IMR-90 (cell line): ENCODE data around the gene ANKS3. TPM values are rescaled to one million over a fixed set of nuclear protein-coding genes. Genes with fewer than 3 reads are reported as not detected.

Experiments
- ATAC-seq: fragments of 200-7000 bp; cut with Tn5 transposase; 2 replicates; pipeline ENCODE4 v1.9.1; 2020; ENCODE audit warnings: low read depth, mild to moderate bottlenecking, moderate library complexity
- BruUV-seq: library from RNA; stranded (reverse); fragments of 400-500 nt; replicated peaks from 2 replicates; lab custom pipeline; 2021; lab: Mats Ljungman, UMichigan
- CTCF ChIA-PET: fragments of 300-600 bp; formaldehyde crosslinking; extraction: SDS; loops from one replicate; lab custom pipeline; 2021; ENCODE audit warnings: antibody characterized with exemption; lab: Yijun Ruan, JAX
- POLR2A ChIA-PET: fragments of 300-600 bp; sonication (Branson Sonifier 250); formaldehyde crosslinking; loops from one replicate; lab custom pipeline; 2022; ENCODE audit warnings: antibody characterized with exemption; ENCODE audit not compliant: unreplicated experiment; lab: Charles Lee
- DNase-seq: peaks from one replicate; pipeline ENCODE4 v3.0.0; 2013
- H2AFZ ChIP-seq: replicated peaks from 2 replicates; pipeline ENCODE3; 2013; ENCODE audit warnings: low read length, mild to moderate bottlenecking; ENCODE audit not compliant: poor library complexity
- H2AK5ac ChIP-seq: 2 replicates; pipeline ENCODE4 v1.6.1; 2013; ENCODE audit warnings: low read depth, low read length, inconsistent platforms
- H2AK9ac ChIP-seq: replicated peaks from 2 replicates; pipeline ENCODE3; 2013; ENCODE audit warnings: mild to moderate bottlenecking, low read depth, low read length, moderate library complexity; ENCODE audit not compliant: poor library complexity
- H2BK120ac ChIP-seq: 2 replicates; pipeline ENCODE4 v1.6.1; 2013; ENCODE audit warnings: low read depth, low read length, inconsistent platforms
- H2BK15ac ChIP-seq: 3 replicates; pipeline ENCODE4 v1.6.1; 2013; ENCODE audit warnings: low read depth, low read length, inconsistent platforms
- H2BK20ac ChIP-seq: 2 replicates; pipeline ENCODE4 v1.6.1; 2013; ENCODE audit warnings: low read depth, mild to moderate bottlenecking, inconsistent platforms, low read length, moderate library complexity
- H2BK5ac ChIP-seq: 2 replicates; pipeline ENCODE4 v1.6.1; 2013; ENCODE audit warnings: mild to moderate bottlenecking, low read depth, low read length, inconsistent platforms; ENCODE audit not compliant: poor library complexity, severe bottlenecking
- H3K14ac ChIP-seq: replicated peaks from 2 replicates; pipeline ENCODE4 v1.6.1; 2013; ENCODE audit warnings: low read depth, low read length, inconsistent platforms
- H3K18ac ChIP-seq: 2 replicates; pipeline ENCODE4 v1.6.1; 2013; ENCODE audit warnings: low read depth, low read length, control low read depth
- H3K23ac ChIP-seq: 2 replicates; pipeline ENCODE4 v1.6.1; 2013; ENCODE audit warnings: low read depth, low read length, inconsistent platforms
- H3K27ac ChIP-seq: 2 replicates; pipeline ENCODE4 v1.5.1; 2013; ENCODE audit warnings: mild to moderate bottlenecking, control low read depth, low read length; ENCODE audit not compliant: insufficient read depth
- H3K27me3 ChIP-seq: 2 replicates; pipeline ENCODE4 v1.6.1; 2013; ENCODE audit warnings: low read length; ENCODE audit not compliant: control insufficient read depth, insufficient read depth
- H3K36me3 ChIP-seq: 2 replicates; pipeline ENCODE4 v1.6.1; 2013; ENCODE audit warnings: low read length, mixed read lengths; ENCODE audit not compliant: control insufficient read depth, insufficient read depth
- H3K4ac ChIP-seq: 2 replicates; pipeline ENCODE4 v1.6.1; 2013; ENCODE audit warnings: low read depth, low read length, inconsistent platforms
- H3K4me1 ChIP-seq: 2 replicates; pipeline ENCODE4 v1.6.1; 2013; ENCODE audit warnings: low read length, mixed read lengths; ENCODE audit not compliant: control insufficient read depth, insufficient read depth
- H3K4me2 ChIP-seq: 2 replicates; pipeline ENCODE4 v1.6.1; 2013; ENCODE audit warnings: low read depth, mild to moderate bottlenecking, control low read depth, low read length, moderate library complexity
- H3K4me3 ChIP-seq: 2 replicates; pipeline ENCODE4 v1.5.1; 2013; ENCODE audit warnings: low read depth, mild to moderate bottlenecking, control low read depth, low read length, moderate library complexity; ENCODE audit not compliant: insufficient read depth
- H3K56ac ChIP-seq: 2 replicates; pipeline ENCODE4 v1.6.1; 2013; ENCODE audit warnings: low read length, inconsistent platforms; ENCODE audit not compliant: insufficient read depth; ENCODE audit errors: extremely low read depth
- H3K79me1 ChIP-seq, 2 experiments: 2 replicates each; pipeline ENCODE4 v1.6.1; 2013; ENCODE audit warnings: low read length in 2 of 2, inconsistent platforms in 1 of 2, low read depth in 1 of 2
- H3K9ac ChIP-seq: 2 replicates; pipeline ENCODE4 v1.6.1; 2013; ENCODE audit warnings: low read depth, low read length, control low read depth
- H3K9me1 ChIP-seq: 2 replicates; pipeline ENCODE4 v1.6.1; 2013; ENCODE audit warnings: low read length, inconsistent platforms; ENCODE audit not compliant: insufficient read depth
- H3K9me3 ChIP-seq: 2 replicates; pipeline ENCODE4 v1.6.1; 2013; ENCODE audit warnings: low read length; ENCODE audit not compliant: control insufficient read depth, insufficient read depth
- H4K20me1 ChIP-seq: 2 replicates; pipeline ENCODE4 v1.6.1; 2013; ENCODE audit warnings: low read length, inconsistent platforms; ENCODE audit not compliant: insufficient read depth
- H4K5ac ChIP-seq: 2 replicates; pipeline ENCODE4 v1.6.1; 2013; ENCODE audit warnings: mild to moderate bottlenecking, low read depth, low read length, control low read depth
- H4K8ac ChIP-seq, 2 experiments: 2 replicates each; pipeline ENCODE4 v1.6.1; 2013; ENCODE audit warnings: low read depth in 2 of 2, low read length in 2 of 2, control low read depth in 1 of 2, inconsistent platforms in 1 of 2
- H4K91ac ChIP-seq: 2 replicates; pipeline ENCODE4 v1.6.1; 2013; ENCODE audit warnings: low read depth, low read length, inconsistent platforms; ENCODE audit not compliant: insufficient read depth
- MAZ ChIP-seq: IDR thresholded peaks from 2 replicates; pipeline ENCODE4 v1.6.1; 2012; ENCODE audit warnings: low read depth, mild to moderate bottlenecking, low read length, improper control_type of control experiment, moderate library complexity, borderline replicate concordance
- SMC3 ChIP-seq: fragments of 150-350 bp; IDR thresholded peaks from 2 replicates; pipeline ENCODE4 v1.6.1; 2016; ENCODE audit warnings: low read depth, mild to moderate bottlenecking, antibody characterized with exemption, low read length, moderate library complexity
- WGBS, 2 experiments: methylation state at CpG; one replicate each; pipeline versions ENCODE4 v1.1.5 to v1.1.7; 2013; ENCODE audit warnings: missing lambda C conversion rate in 2 of 2; ENCODE audit not compliant: insufficient read length in 1 of 2; ENCODE audit errors: extremely low coverage in 2 of 2; 5-methylcytosine and 5-hydroxymethylcytosine counted together
- dilution Hi-C: fragments of 300-500 bp; cut with HindIII; formaldehyde crosslinking; loops from one replicate; pipeline ENCODE4 v1.14.3; 2018; ENCODE audit warnings: low sequenced_read_pairs; ENCODE audit not compliant: unreplicated experiment
- in situ Hi-C: fragments of 300-500 bp; cut with MboI; formaldehyde crosslinking; loops from 3 replicates; pipeline ENCODE4 v1.14.3; 2019; ENCODE audit warnings: low sequenced_read_pairs, inconsistent platforms, mixed read lengths
- intact Hi-C: fragments of 100-400 bp; cut with micrococcal nuclease; formaldehyde crosslinking; loops from 2 replicates; pipeline ENCODE4 v1.10.0; 2022
- polyA plus RNA-seq, 3 experiments: library from polyadenylated mRNA; depleted of rRNA; stranded (reverse); fragments of >200 nt; gene quantifications; 2 replicates each; pipeline ENCODE4 v1.2.3, GENCODE V29; 2012; ENCODE audit warnings: low replicate concordance in 1 of 3
- total RNA-seq: library from RNA; depleted of rRNA; stranded (reverse); fragments of >200 nt; gene quantifications from 2 replicates; pipeline ENCODE4 v1.2.3, GENCODE V29; 2012

Gene ANKS3
- total and polyA plus RNA-seq, 2 of the 4 experiments (the other 2 are of a cell fraction) = 24.4 to 25.0 TPM

GRCh38 chr16:4755687-4756086, 21.6 kb upstream of the ANKS3 start:
- Histone ChIP-seq H3K56ac (no peak overlapping the region), H3K4me1 (no peaks in the 10 kb centered on the region), H3K9ac (no peak overlapping the region), H3K4me3 (no peak overlapping the region), H3K18ac (no peak overlapping the region), H3K9me1 (no peaks in the 10 kb centered on the region), H2BK5ac (no peak overlapping the region), H2AK9ac (peak overlapping the region; percentile 70), H3K79me1 (peaks cover 5 to 6% of the 10 kb centered on the region in 2 experiments; a peak in 3 of 4 replicates), H2BK120ac (no peak overlapping the region), H2AK5ac (no peak overlapping the region), H3K27me3 (no peaks in the 10 kb centered on the region), H3K9me3 (peaks cover 4% of the 10 kb centered on the region), H3K4me2 (no peak overlapping the region), H3K14ac (no peak overlapping the region), H3K4ac (no peak overlapping the region), H3K23ac (no peak overlapping the region), H2BK20ac (no peak overlapping the region), H4K20me1 (peaks cover 5% of the 10 kb centered on the region; the same call in 1 of the 2 replicates), H2BK15ac (no peak overlapping the region), H4K91ac (no peak overlapping the region), H3K36me3 (peaks cover 69% of the 10 kb centered on the region), H4K5ac (no peak overlapping the region), H3K27ac (no peak overlapping the region), H2AFZ (no peak overlapping the region), H4K8ac (no peak overlapping the region)
- intact Hi-C loops = no loop called here
- in situ Hi-C loops = no loop called here
- no TSS peak for BruUV-seq
- ATAC-seq = no peak
- CTCF ChIA-PET = no interaction called here
- POLR2A ChIA-PET = no interaction called here
- TF ChIP-seq MAZ (no peak), SMC3 (no peak)
- WGBS, 2 experiments = 100% methylated on average over 3 of the region's 6 CpGs; no CpG with 5 or more reads in 1 of the 2 experiments
- dilution Hi-C loops = no loop called here
- no peak for DNase-seq
